Spinal cord (tissue), 10 donors: ENCODE data around the gene TACR1. TPM values are rescaled to one million over a fixed set of nuclear protein-coding genes. Genes with fewer than 3 reads are reported as not detected.
"Not testable (repeated sequence)": the region's sequence is repeated elsewhere in the genome, so short reads cannot be mapped to it uniquely, and the experiment has no call there.

ENCODE experiments used
- DNase-seq, 6 donors: peaks; one replicate each; pipeline versions ENCODE4 v3.0.0 to v3.0.0-alpha.2; 2013 to 2015; ENCODE audit warnings: low spot score in 6 of 6, low read depth in 4 of 6
- H3K27ac ChIP-seq: one replicate; pipeline ENCODE4 v1.5.1; 2013; ENCODE audit warnings: low read depth, low read length, control low read depth
- H3K27me3 ChIP-seq: one replicate; pipeline ENCODE4 v1.6.1; 2013; ENCODE audit warnings: low read length; ENCODE audit not compliant: control insufficient read depth, insufficient read depth
- H3K36me3 ChIP-seq: one replicate; pipeline ENCODE4 v1.6.1; 2013; ENCODE audit warnings: low read length; ENCODE audit not compliant: control insufficient read depth, insufficient read depth
- H3K4me1 ChIP-seq: one replicate; pipeline ENCODE4 v1.6.1; 2013; ENCODE audit warnings: low read length; ENCODE audit not compliant: control insufficient read depth, insufficient read depth
- H3K4me3 ChIP-seq: one replicate; pipeline ENCODE4 v1.5.1; 2013; ENCODE audit warnings: low read depth, low read length, control low read depth
- H3K9me3 ChIP-seq: one replicate; pipeline ENCODE4 v1.6.1; 2013; ENCODE audit warnings: low read length; ENCODE audit not compliant: control insufficient read depth, insufficient read depth
- WGBS: methylation state at CpG from one replicate; pipeline ENCODE4 v1.1.5; 2013; ENCODE audit warnings: missing lambda C conversion rate; ENCODE audit not compliant: insufficient coverage; 5-methylcytosine and 5-hydroxymethylcytosine counted together
- polyA plus RNA-seq, 2 donors: library from polyadenylated mRNA; unstranded; fragments of 120-200 nt; gene quantifications; one replicate each; pipeline ENCODE4 v1.2.1, GENCODE V29; 2013; ENCODE audit not compliant: insufficient read length in 2 of 2
- total RNA-seq, 2 donors: library from RNA; depleted of rRNA in 1 of 2; stranded (reverse); fragments of 120-200 nt in 1 of 2; fragments of >200 nt in 1 of 2; gene quantifications; one replicate each; pipeline versions ENCODE4 v1.2.3 to v1.2.4, GENCODE V29; 2013 to 2014
- donor health status: healthy.

TACR1 gene
- total and polyA plus RNA-seq, 4 donors = 1.7 to 7.8 (median 6.8) TPM

DNA sequence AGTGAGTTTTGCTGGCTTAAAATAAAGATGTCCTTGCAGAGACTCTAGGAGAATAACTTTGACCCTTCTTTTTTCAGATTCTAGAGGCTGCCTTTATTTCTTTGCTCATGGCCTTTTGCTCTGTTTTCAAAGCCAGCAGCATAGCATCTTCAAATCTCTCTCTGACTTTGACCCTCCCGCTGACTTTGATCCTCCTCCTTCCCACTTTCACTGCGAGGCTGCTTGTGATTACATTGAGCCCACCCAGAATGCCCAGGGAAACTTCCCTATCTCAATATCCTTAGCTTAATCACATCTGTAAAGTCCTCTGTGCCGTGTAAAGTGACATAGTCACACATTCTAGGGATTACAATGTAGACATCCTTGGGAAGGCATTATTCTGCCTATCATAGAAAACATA is 23.9 kb downstream of the TACR1 start:
- H3K9me3 ChIP-seq = no peaks in the 10 kb centered on the region
- no peaks in the 10 kb centered on the region for H3K4me1 ChIP-seq
- H3K27ac ChIP-seq = no peak overlapping the region
- H3K36me3 ChIP-seq = no peaks in the 10 kb centered on the region
- 51% methylated on average over 2 of the region's 3 CpGs for WGBS
- no peak for DNase-seq
- no peaks in the 10 kb centered on the region for H3K27me3 ChIP-seq
- no peak overlapping the region for H3K4me3 ChIP-seq

DNA sequence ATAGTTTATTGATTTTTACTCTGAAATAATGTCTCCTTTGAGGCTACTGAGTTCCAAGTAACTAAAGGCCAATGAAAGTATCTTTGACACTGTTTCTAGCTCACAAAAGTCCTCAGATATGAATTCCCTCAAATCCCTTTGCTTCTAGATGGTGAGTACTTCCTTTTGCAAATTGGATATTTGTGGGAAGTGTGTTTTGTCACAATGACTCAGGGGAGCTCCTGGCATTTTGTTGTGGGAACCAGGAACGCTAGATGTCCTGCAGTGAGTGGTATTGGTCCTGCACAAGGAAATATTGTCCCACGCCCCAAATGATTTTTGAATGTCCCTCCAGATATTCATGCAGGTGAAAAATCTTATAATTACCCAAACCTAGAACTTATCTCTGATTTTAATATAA is 24.3 kb downstream of the TACR1 start:
- no peak for DNase-seq
- WGBS = 86% methylated on average over 1 of the region's 2 CpGs
- Histone ChIP-seq H3K27ac (no peak overlapping the region), H3K4me1 (no peaks in the 10 kb centered on the region), H3K27me3 (no peaks in the 10 kb centered on the region), H3K9me3 (no peaks in the 10 kb centered on the region), H3K4me3 (no peak overlapping the region), H3K36me3 (no peaks in the 10 kb centered on the region)

GRCh38 chr2:75174519-75174918 is 24.8 kb downstream of the TACR1 start:
- Histone ChIP-seq H3K27me3 (no peaks in the 10 kb centered on the region), H3K4me1 (no peaks in the 10 kb centered on the region), H3K9me3 (no peaks in the 10 kb centered on the region), H3K4me3 (no peak overlapping the region), H3K27ac (no peak overlapping the region), H3K36me3 (no peaks in the 10 kb centered on the region)
- no peak for DNase-seq
- no CpG with 5 or more reads among the region's 2 CpGs for WGBS

DNA sequence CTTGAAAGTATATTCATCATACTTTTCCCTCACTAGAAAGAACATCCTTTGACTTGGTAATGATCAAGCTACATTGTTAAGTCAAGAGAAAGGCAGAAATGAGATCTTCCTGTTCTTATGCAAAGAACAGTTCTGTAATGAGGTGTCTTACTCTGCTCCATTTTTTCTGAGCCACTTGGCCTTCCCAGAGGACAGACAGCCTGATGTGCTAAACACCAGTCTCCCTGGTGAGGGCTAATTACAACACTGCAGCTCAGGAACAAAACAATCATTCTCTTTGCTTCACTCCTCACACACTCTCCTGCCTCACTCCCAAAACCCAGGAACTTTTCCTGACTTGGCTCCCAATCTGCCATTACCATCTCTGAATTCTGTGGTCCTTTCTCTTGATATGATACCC is 25.6 kb downstream of the TACR1 start:
- no peak overlapping the region for H3K27ac ChIP-seq
- no peak overlapping the region for H3K4me3 ChIP-seq
- H3K4me1 ChIP-seq = no peaks in the 10 kb centered on the region
- no peaks in the 10 kb centered on the region for H3K27me3 ChIP-seq
- DNase-seq = peak in 1 of 6 donors; percentile 47
- no peaks in the 10 kb centered on the region for H3K9me3 ChIP-seq
- no peaks in the 10 kb centered on the region for H3K36me3 ChIP-seq

DNA sequence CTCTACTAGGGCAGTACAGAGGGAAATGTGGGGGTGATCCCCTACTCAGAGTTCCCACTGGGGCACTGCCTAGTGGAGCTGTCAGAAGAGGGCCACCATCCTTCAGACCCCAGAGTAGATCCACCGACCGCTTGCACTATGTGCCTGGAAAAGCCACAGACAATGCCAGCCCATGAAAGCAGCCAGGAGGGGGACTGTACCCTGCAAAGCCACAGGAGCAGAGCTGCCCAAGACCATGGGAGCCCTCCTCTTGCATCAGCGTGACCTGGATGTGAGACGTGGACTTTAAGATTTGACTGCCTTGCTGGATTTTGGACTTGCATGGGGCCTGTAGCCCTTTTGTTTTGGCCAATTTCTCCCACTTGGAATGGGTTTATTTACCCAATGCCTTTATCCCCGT is 27.9 kb downstream of the TACR1 start:
- WGBS = 94% methylated on average over 4 of the region's 5 CpGs
- H3K4me3 ChIP-seq, H3K27ac ChIP-seq, H3K36me3 ChIP-seq, DNase-seq, H3K9me3 ChIP-seq, H3K27me3 ChIP-seq, H3K4me1 ChIP-seq: not testable (repeated sequence)

DNA sequence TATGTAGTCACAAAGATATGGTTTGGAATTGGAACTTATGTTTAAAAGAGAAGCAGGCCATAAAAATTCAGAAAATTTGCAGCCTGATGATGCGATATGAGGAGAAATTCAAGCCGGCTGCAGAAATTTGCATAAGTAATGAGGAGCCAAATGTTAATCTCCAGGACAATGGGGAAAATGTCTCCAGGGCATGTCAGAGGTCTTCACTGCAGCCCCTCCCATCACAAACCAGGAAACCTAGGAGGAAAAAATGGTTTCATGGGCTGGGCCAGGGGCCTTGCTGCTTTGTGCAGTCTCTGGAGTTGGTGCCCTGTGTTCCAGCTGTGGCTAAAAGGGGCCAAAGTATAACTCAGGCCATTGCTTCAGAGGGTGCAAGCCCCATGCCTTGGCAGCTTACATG is 28.4 kb downstream of the TACR1 start:
- Histone ChIP-seq H3K27me3 (peaks cover 2% of the 10 kb centered on the region), H3K4me1 (no peaks in the 10 kb centered on the region), H3K4me3 (no peak overlapping the region), H3K36me3 (no peaks in the 10 kb centered on the region), H3K9me3 (no peaks in the 10 kb centered on the region), H3K27ac (no peak overlapping the region)
- WGBS = 100% methylated on average over 2 of the region's 2 CpGs
- DNase-seq = no peak

DNA sequence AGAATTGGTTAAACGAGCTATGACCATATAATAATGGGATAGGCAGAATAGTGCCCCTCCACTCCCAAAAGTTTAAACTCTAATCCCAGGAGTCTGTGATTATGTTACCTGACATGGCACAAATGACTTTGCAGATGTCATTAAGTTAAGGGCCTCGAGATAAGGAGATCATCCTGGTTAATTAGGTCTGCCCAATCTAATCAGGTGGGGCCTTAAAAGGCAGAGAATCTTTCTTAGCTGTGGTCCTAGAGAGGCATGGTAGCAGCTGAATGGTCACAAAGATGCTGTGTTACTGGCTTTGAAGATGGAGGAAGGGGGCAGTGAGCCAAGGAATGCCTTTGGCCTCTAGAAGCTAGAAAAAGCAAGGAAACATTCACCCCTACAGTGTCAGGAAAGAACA is 31.1 kb downstream of the TACR1 start:
- H3K27me3 ChIP-seq = peaks cover 2% of the 10 kb centered on the region
- WGBS = 80% methylated on average over 1 of the region's 2 CpGs

DNA sequence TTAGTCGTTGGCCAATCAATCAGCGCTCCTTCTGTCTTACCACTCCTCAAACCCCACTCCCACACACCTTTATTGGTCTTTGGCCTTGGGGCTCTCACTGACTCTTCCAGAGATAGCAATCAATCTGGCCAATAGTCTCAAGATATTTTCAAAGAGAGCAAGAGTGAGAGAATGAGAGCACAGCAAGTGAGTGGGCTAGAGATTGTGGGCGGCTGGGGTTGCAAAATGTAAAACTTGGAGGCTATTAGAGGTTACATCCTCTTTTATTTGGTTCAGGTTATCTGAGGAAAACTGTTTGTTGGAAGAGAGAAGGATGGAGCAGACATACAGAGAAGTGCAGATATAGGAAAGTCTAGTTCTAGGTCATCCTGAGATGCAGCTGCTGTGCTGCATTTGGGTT is 32.8 kb downstream of the TACR1 start:
- Histone ChIP-seq H3K4me3 (no peak overlapping the region), H3K27me3 (peaks cover 2% of the 10 kb centered on the region), H3K4me1 (no peaks in the 10 kb centered on the region), H3K9me3 (no peaks in the 10 kb centered on the region), H3K27ac (no peak overlapping the region), H3K36me3 (no peaks in the 10 kb centered on the region)
- DNase-seq = no peak
- WGBS = 70% methylated on average over 1 of the region's 3 CpGs

More for the DNA sequence above, 31.1 kb downstream of the TACR1 start:
- Histone ChIP-seq H3K27ac (no peak overlapping the region), H3K9me3 (no peaks in the 10 kb centered on the region), H3K4me3 (no peak overlapping the region), H3K36me3 (no peaks in the 10 kb centered on the region), H3K4me1 (no peaks in the 10 kb centered on the region)
- DNase-seq = no peak

DNA sequence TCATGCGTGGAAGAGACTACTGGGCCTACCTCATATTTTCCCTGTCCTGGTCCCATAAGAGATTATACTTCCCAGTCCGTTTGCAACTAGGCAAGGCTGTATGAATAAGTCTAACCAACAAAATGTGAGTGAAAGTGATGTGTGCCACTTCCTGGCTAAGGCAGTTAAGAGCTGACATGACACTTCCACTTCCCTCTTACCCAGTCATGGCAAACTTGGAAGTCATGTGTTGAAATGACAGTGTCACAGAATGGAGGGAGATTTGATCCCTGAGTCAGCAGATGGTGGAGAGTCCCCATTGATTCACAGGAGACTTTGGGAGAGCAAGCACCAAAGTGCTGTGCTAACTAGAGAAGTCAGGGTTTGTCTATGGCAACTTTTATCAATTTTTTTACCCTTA is 36.4 kb downstream of the TACR1 start:
- no peak overlapping the region for H3K4me3 ChIP-seq
- DNase-seq = no peak
- no peaks in the 10 kb centered on the region for H3K9me3 ChIP-seq
- WGBS = no CpG with 5 or more reads among the region's 2 CpGs
- no peak overlapping the region for H3K27ac ChIP-seq
- H3K4me1 ChIP-seq = no peaks in the 10 kb centered on the region
- peaks cover 2% of the 10 kb centered on the region for H3K27me3 ChIP-seq
- no peaks in the 10 kb centered on the region for H3K36me3 ChIP-seq

GRCh38 chr2:75162259-75162658 is 37.1 kb downstream of the TACR1 start:
- no peak for DNase-seq
- H3K4me1 ChIP-seq = no peaks in the 10 kb centered on the region
- H3K36me3 ChIP-seq = no peaks in the 10 kb centered on the region
- H3K27ac ChIP-seq = no peak overlapping the region
- H3K27me3 ChIP-seq = peaks cover 2% of the 10 kb centered on the region
- H3K9me3 ChIP-seq = no peaks in the 10 kb centered on the region
- no peak overlapping the region for H3K4me3 ChIP-seq

DNA sequence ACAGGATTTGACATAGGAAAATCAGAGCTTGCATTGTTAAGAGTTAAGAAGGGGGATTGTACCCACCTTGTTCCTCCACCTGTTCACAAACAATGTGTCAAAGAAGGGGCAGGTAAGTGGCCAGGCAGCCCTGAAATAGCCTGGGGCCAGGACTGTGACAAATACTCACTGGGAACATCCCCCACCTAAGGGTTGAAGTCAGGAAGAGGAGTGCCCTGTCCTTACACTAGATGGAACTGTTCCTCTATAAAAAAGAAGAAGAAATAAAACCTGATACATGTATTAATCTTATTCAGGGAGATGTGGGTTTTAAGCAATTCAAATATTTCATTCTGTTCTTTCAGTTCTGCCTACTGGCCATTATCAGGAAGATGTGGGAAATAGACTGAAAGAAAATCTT is 41.9 kb downstream of the TACR1 start:
- Histone ChIP-seq H3K27me3 (no peaks in the 10 kb centered on the region), H3K4me3 (no peak overlapping the region), H3K4me1 (peaks cover 8% of the 10 kb centered on the region), H3K27ac (no peak overlapping the region), H3K9me3 (no peaks in the 10 kb centered on the region), H3K36me3 (no peaks in the 10 kb centered on the region)
- DNase-seq = peak in 1 of 6 donors; percentile 19
